Ovary (tissue), 9 donors: ENCODE data around the gene TMEM8B. TPM values are rescaled to one million over a fixed set of nuclear protein-coding genes. Genes with fewer than 3 reads are reported as not detected.

Source experiments
- DNase-seq, 5 donors: peaks; one replicate each; pipeline ENCODE4 v3.0.0-alpha.2; 2019 to 2020
- H3K27ac ChIP-seq, 2 donors: fragments of 200-600 bp; one replicate each; pipeline versions ENCODE4 v1.5.1 to v1.8.0; 2019 to 2022
- H3K27me3 ChIP-seq: fragments of 200-600 bp; one replicate; pipeline ENCODE4 v1.8.0; 2022
- H3K36me3 ChIP-seq: fragments of 200-600 bp; sonication (generic); one replicate; pipeline ENCODE4 v1.5.1; 2019
- H3K4me1 ChIP-seq: one replicate; pipeline ENCODE4 v1.8.1; 2013; ENCODE audit warnings: mild to moderate bottlenecking, moderate library complexity; ENCODE audit not compliant: insufficient read depth
- H3K4me3 ChIP-seq: fragments of 200-600 bp; sonication (generic); one replicate; pipeline ENCODE4 v1.5.1; 2017
- H3K9me3 ChIP-seq, 2 donors: fragments of 200-600 bp in 1 of 2; sonication (generic) in 1 of 2; one replicate each; pipeline versions ENCODE4 v1.5.1 to v1.8.1; 2013 to 2019; ENCODE audit warnings: mild to moderate bottlenecking in 1 of 2, moderate library complexity in 1 of 2
- EP300 ChIP-seq: sonication (generic); formaldehyde crosslinking; IDR thresholded peaks from one replicate; pipeline ENCODE4 v1.6.1; 2017; ENCODE audit warnings: antibody characterized with exemption
- POLR2A ChIP-seq: fragments of 450-650 bp; IDR thresholded peaks from one replicate; pipeline ENCODE4 v1.6.1; 2017; ENCODE audit warnings: antibody characterized with exemption, mild to moderate bottlenecking, moderate library complexity
- WGBS, 3 donors: extraction: QIAGEN DNeasy Blood & Tissue Kit in 1 of 3; methylation state at CpG; one replicate each; pipeline versions ENCODE4 v1.1.5 to v1.1.7; 2013 to 2017; 5-methylcytosine and 5-hydroxymethylcytosine counted together
- intact Hi-C, 4 donors: fragments of 100-400 bp; cut with DNase I; formaldehyde crosslinking; loops; one replicate each; pipeline versions ENCODE4 v1.11.0 to v1.15.1; 2022 to 2023
- polyA plus RNA-seq, 2 donors: library from polyadenylated mRNA; stranded (reverse); fragments of 200-250 nt in 1 of 2; fragments of 350-450 nt in 1 of 2; fragmentation: Illumina TruSeq in 1 of 2; extraction: RNeasy Lipid Tissue Mini Kit (QIAGEN cat#74804) in 1 of 2; gene quantifications; one replicate each; pipeline ENCODE4 v1.2.3, GENCODE V29; 2013 to 2014
- total RNA-seq, 7 donors: library from RNA; depleted of rRNA in 2 of 7; stranded (reverse); fragments of >200 nt in 2 of 7; fragmentation: NEBNext Ultra II Directional in 3 of 7; extraction: Animal tissue kit (Norgen Biotek cat#: 25700) in 3 of 7; gene quantifications; one replicate each; pipeline versions ENCODE4 v1.1.0 to v1.2.4, GENCODE V29; 2016 to 2023
- TF ChIP-seq, protein P1 (sequence below), 3 donors: fragments of 450-650 bp in 2 of 3; fragments of 200-600 bp in 1 of 3; IDR thresholded peaks; one replicate each; pipeline versions ENCODE4 v1.5.1 to v1.8.0; 2016 to 2022; ENCODE audit warnings: antibody characterized with exemption in 3 of 3, mild to moderate bottlenecking in 1 of 3
- donor health status: DM: no; HTN: no; CAD: no; lungs with moderate emphysema.
- donor health status: DM: no; HTN: no; CAD: no.
- donor health status: Bipolar disorder and iron deficiency.
- donor health status: DM: yes; HTN: yes; CAD: no.
- donor health status: DM: no; HTN: no; CAD: no.
- donor health status: DM: yes; HTN: yes; CAD: no.

The TMEM8B gene
- total and polyA plus RNA-seq, 9 donors, result 11.2 to 42.8 (median 33.7) TPM

DNA sequence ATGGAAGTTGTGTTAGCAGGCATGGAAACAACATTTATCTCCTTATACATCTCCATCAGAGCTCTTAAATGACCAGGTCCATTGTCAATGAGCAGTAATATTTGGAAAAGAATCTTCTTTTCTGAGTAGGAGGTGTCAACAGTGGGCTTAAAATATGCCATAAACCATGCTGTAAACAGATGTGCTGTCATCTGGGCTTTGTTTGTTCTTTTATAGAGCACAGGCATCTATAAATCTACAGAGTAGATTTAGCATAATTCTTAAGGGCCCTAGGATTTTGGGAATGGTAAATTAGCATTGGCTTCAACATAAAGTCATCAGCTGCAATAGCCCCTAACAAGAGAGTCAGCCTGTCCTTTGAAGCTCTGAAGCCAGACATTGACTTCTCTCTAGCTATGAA, 69.3 kb downstream of the TMEM8B start:
- H3K4me3 ChIP-seq, result no peak overlapping the region
- no peak overlapping the region for H3K27ac ChIP-seq
- TF ChIP-seq POLR2A (no peak), EP300 (no peak)
- TF ChIP-seq, protein P1, sequence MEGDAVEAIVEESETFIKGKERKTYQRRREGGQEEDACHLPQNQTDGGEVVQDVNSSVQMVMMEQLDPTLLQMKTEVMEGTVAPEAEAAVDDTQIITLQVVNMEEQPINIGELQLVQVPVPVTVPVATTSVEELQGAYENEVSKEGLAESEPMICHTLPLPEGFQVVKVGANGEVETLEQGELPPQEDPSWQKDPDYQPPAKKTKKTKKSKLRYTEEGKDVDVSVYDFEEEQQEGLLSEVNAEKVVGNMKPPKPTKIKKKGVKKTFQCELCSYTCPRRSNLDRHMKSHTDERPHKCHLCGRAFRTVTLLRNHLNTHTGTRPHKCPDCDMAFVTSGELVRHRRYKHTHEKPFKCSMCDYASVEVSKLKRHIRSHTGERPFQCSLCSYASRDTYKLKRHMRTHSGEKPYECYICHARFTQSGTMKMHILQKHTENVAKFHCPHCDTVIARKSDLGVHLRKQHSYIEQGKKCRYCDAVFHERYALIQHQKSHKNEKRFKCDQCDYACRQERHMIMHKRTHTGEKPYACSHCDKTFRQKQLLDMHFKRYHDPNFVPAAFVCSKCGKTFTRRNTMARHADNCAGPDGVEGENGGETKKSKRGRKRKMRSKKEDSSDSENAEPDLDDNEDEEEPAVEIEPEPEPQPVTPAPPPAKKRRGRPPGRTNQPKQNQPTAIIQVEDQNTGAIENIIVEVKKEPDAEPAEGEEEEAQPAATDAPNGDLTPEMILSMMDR (IDR thresholded peaks at IDR 0.05), result no peak
- intact Hi-C loops, result no loop called here
- no peaks in the 10 kb centered on the region for H3K36me3 ChIP-seq
- no peaks in the 10 kb centered on the region for H3K4me1 ChIP-seq
- no peaks in the 10 kb centered on the region for H3K27me3 ChIP-seq
- no peak for DNase-seq
- no peaks in the 10 kb centered on the region for H3K9me3 ChIP-seq

GRCh38 chr9:35899021-35899420, 70.0 kb downstream of the TMEM8B start:
- 87 to 89% (median 88%) methylated on average over 2 of the region's 2 CpGs for WGBS, 3 donors

DNA sequence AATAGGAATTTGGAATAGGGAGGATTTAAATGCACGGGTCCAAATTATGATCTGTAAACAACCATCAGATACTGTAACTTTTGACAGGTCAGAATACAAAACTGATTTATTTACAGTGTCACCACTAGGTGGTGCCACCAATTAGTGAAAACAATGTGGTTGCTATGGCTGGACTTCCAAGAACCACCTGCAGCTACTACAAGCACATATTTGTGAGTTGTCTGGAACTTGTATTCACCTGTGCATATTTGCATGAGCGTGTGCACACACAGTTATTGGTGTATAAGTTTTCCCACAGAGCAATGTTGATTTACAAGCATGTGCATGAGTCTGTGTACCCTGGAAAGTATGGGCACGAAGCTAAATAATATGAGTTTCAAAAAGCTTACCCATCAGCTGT, 74.0 kb downstream of the TMEM8B start:
- DNase-seq, result no peak
- TF ChIP-seq, protein P1 (IDR thresholded peaks at IDR 0.05), result peak; percentile 15 to 79 (median 79)
- no peak for TF ChIP-seq POLR2A
- Histone ChIP-seq H3K4me3 (no peak overlapping the region), H3K27me3 (no peaks in the 10 kb centered on the region), H3K36me3 (no peaks in the 10 kb centered on the region), H3K9me3 (no peaks in the 10 kb centered on the region), H3K27ac (no peak overlapping the region), H3K4me1 (peaks cover 25% of the 10 kb centered on the region)
- intact Hi-C loops, result loop anchor here in 1 of 4 donors (5.0 kb wide), 1 partner anchor 44 kb away; no protein-coding TSS in a partner anchor
- 28 to 35% (median 31%) methylated on average over 3 of the region's 3 CpGs for WGBS, 3 donors

More at GRCh38 chr9:35899021-35899420, 70.0 kb downstream of the TMEM8B start:
- Histone ChIP-seq H3K27ac (no peak overlapping the region), H3K27me3 (no peaks in the 10 kb centered on the region), H3K9me3 (no peaks in the 10 kb centered on the region), H3K4me3 (no peak overlapping the region), H3K4me1 (no peaks in the 10 kb centered on the region), H3K36me3 (no peaks in the 10 kb centered on the region)
- intact Hi-C loops, result no loop called here
- TF ChIP-seq POLR2A (no peak), EP300 (no peak)
- TF ChIP-seq, protein P1 (IDR thresholded peaks at IDR 0.05), result no peak
- DNase-seq, result no peak

DNA sequence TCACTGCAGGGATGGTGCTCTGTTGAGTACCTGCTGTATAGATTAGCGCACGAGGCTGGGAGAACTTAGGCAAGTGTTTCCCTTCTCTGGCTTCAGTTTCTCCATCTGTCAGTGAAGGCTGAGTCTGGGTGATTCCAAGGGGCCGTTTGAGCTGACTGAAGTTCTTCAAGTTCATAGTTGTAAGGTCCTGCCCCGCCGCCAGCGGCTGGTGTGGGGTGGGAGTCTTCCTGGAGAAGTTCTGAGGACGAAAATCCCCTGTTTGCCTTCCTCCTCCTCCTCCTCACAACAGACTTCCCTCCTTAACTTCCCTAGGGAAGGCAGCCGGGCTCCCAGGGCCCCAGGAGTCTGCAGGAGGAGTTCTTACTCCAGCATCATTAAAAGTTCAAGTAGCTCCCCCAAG, 75.3 kb downstream of the TMEM8B start:
- intact Hi-C loops, result loop anchor here in 1 of 4 donors (5.0 kb wide), 1 partner anchor 43 kb away; no protein-coding TSS in a partner anchor
- no peaks in the 10 kb centered on the region for H3K9me3 ChIP-seq
- no peak for DNase-seq

More for the DNA sequence above, 75.3 kb downstream of the TMEM8B start:
- Histone ChIP-seq H3K36me3 (no peaks in the 10 kb centered on the region), H3K27ac (no peak overlapping the region), H3K27me3 (no peaks in the 10 kb centered on the region), H3K4me1 (peaks cover 34% of the 10 kb centered on the region), H3K4me3 (no peak overlapping the region)
- WGBS, 3 donors, result 69 to 73% (median 72%) methylated on average over 8 of the region's 8 CpGs
- TF ChIP-seq, protein P1 (IDR thresholded peaks at IDR 0.05), result no peak
- TF ChIP-seq EP300 (no peak), POLR2A (no peak)
